CD4-positive, alpha-beta T cell treated with Interferon gamma for 1 hour (primary cell): ENCODE measurements around the gene ARMH1.
A peak's percentile ranks its signal among the peaks of the same experiment; 100 is the strongest.

Source experiments
- DNase-seq: peaks from one replicate; pipeline ENCODE4 v3.0.0-alpha.2; 2020

ARMH1 gene

DNA sequence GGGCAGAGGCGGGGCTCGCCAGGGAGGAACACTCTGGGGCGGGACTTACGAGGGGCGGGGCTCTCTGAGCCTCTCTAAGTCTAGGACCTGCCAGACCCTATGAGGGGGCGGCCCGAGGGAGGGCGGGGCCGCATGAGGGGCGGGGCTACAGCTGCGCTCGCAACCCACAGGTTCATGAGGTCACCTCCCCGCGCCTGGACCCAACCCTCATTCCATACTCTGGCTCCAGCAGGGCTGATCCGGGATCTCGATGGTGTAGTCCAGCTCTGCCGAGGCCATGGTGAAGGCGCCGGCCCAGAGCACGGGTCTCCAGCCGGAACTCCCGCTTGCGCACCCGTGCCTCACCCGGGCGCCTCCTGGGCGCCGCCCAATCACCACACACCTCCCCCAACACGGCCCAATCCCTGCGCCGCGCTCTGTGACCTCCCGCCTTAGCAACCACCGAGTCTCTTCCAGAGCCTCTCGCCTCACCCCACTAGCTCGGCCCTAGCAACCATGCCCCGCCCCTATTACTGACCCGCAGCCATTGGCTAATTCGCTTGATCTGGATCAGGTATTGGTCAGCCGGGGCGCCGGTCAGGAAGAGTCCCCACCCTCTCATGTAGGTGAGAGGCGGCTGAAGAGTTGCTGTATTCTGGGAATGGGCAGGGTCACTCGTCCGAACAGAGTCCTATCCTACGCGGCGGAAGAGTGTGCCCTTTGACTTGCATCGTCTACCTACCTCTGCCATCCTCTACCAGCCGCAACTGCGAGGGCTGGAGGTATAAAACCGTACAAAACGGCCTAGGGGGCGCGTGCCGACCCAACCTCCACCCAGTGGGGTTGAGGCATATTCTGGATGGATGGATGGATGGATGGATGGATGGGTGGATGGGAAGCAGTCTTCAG, at the start of gene ARMH1, which contains the start of gene TMEM53:
ARMH1 (plus strand) TSS at position 602 of the 888 bp plus-strand sequence. CDS start 14,984 bp downstream, outside the sequence.
TMEM53 (minus strand) TSS at position 369 of the 888 bp plus-strand sequence; CDS start at position 279, 90 bp downstream.
- DNase-seq: peak; percentile 99

DNA sequence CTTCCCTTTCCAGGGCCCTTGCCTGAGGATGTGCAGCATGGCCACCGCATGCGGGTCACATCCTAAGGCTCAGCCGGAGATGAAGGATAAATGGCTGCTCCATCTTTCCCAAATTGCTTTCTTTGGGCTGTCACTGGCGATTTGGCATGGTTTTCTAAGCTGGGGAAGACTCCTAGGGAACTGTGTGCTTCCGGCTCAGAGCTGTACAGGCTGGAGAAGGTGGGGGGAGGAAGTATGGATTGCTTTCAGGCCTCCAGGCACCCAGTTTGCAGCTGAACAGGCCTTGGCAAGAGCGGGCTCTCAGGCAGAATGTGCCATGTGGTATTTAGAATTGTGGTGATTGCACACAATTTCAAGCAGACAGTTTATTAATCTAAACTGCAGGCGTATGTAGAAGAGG, 49.2 kb upstream of the ARMH1 start:
- no peak for DNase-seq

GRCh38 chr1:44628962-44629756, 45.4 kb upstream of the ARMH1 start:
- no peak for DNase-seq

DNA sequence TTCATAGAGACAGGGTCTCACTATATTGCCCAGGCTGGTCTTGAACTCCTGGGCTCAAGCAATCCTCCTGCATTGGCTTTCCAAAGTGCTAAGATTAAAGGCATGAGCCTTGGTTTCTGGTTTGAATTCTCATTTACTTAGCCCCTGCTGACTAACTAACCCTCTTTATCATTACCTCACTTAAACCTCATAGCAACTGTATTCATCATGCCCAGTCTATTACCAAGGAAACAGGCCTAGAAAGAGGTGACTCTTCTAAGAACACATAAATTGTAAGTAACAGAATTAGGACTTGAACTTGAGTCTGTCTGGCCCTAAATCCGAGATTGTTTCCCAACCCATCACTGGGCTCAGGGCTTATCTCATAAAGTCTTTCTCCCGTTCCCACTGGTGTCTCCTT, 44.4 kb upstream of the ARMH1 start:
- no peak for DNase-seq

DNA sequence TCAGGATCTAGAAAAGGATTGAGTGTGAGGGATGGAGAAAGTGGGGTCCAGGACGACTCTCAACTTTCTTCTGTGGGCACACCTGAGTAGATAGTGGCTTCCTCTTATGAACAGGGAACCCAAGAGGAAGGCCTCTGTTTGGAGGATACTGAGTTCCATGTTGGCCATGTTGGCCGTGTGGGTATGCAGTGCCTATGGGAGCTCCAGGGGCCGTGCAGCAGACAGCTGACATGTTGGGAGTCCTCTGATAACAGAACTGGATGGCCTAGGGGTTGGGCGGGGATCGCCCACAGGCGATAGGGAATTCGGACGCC, 43.2 kb upstream of the ARMH1 start:
- DNase-seq: no peak

DNA sequence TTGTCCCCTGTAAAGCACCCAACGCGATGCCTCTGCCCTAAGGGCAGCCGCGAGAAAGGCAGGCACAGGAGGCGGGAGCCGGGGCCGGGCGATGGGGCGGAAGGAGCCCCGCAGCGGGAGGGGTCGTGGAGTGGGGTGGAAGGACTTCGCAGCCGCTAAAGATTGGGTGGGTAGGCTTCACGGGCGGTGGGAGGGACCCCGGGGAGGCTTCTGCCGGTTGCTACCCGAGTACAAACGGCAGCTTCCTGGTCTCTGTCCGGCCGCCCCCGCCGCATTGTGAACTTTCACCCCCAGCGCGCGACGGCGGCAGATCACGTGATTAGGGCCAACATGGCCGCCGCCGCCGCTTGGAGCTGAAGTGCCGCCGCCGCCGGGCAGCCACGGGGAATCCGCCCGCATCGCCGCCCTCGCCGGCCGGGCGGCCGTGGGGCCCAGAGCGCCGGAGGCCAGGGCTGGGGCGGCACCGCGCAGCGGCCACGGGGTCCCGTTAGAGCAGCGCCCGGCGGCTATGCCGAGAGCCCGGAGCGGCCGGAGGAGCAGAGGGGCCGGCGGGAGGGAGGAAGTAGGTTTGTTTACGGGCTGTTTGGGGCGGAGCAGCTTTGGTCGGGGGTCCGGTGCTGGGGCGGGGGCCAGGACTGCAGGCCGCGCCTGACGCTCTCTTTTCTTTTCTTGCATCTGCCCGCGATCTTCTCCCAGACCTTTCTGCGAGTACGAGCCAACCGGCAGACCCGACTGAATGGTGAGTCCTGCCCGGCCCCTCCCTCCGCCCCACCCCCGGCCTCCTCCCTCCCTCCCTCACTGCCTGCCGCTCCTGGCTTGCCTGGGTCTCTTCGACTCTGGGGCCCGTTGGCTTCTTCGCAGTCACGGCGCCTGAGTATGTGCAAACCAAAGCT, 42.6 kb upstream of the ARMH1 start:
- peak; percentile 86 for DNase-seq

DNA sequence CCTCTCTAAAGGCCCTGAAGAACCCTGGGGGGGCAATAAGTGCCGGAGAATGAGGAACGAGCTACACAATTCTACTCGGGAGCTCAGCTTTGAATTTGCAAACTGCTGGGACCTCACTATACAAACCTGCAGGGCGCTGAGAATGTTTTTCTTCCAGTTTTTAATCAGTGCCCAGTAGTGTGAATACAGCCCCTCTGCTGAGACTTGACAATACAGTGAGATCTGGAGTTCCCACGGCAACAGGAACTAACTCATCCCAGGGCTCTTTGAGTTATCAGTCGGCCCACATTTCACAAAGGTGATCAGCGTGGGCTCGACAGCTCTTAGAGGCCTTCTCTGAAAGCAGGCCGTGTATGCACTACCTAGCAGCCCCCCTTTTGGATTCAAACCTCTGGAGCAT, 41.9 kb upstream of the ARMH1 start:
- no peak for DNase-seq

DNA sequence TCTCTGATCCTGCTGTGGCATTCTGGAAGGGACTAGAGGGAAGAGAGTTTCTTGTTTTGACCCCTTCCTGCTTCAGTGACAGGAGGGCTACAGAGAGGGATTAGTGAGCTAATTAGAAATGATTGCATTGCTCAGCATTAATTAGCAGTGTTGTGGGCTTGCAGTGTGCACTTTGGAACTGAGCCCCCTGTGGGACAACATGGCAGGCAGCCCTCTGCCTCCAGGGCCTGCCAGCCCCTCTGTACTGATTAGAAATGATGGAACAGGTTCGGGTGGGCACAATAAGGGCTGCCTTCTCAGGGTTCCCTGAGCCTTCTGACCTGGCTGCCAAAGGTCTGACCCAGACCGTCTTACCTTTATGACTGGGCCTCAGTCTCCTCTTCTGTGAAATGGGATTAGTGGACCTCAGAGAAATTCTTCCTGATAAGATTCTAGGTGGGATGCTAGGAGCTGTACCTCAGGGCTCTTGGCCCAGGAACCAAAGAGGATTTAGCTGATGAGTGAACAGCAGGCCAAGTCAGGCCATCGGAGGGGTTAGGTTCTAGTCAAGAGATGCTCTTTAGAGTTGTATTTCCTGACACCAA, 39.8 kb upstream of the ARMH1 start:
- DNase-seq: no peak

GRCh38 chr1:44635439-44635838, 39.1 kb upstream of the ARMH1 start:
- no peak for DNase-seq

DNA sequence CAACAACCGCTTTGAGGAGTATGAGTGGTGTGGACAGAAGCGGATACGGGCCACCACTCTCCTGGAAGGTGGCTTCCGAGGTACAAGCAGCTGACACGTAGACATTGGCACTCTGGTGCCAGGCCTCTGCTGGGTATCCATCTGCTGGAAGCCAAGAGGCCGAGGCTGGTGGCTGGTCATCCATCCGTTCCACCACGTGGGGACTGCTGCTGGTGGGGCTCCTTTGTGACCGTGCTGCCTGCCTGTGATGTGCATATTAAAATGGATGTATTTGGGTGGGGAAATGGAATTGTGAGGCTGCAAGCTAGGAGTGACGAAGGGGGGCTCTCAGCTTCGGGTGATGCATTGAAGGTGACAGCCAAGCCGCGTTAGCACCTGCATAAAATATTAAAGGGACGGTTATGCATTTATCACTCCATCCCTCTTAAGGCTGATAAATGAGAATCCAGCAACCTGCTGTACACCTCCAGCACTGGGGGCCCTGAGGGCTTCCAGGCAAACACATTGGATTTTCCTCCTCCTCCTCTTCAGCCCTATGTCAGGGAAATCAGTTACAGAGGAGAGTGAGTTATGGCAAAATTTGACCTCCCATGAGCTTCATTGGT, 38.3 kb upstream of the ARMH1 start:
- DNase-seq: no peak

DNA sequence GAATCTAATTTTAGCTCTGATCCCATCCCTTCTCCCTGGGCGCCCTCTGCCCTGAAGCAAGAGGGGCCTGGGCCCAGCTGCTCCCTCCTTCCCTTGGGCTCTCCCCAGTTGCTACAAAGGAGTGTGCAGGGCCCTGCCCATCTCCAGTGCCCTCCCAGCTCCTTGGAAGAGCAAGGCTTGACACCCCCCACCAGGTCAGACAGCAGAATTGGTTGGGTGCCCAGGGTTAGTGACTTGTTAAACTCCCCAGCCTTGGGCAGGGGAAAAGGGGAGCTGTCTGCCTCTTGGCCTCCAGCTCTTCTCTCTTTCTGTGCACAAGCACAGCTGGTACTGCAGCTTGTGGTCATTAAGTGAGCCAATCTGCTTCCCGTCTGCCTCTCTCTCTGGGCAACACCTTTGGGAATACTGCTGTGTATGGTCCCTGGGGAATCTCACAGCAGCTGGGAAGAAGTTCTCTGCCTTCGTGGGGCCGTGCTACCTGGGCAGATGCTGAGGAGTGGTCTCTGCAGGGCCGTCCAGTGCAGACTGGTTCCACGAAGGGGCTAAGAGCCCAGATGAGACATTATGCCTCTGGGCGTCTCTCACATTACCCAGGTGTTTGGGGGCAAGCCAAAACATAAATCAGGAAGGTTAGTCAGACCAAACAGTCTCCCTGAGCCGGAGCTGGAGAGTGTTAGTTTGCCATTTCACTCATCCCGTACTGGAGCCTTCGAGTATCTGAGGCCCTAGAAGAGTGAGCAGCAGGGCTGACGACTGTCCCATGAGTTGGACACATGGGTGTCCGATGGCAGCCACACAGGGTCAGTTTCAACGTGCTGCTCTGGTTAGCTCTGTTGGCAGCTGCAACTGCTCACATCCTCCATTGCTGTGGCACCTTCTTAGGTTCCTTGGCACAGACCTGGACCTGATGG, 37.6 kb upstream of the ARMH1 start:
- no peak for DNase-seq

- DNase-seq: no peak
Measured at GRCh38 chr1:44637702-44638411, 36.7 kb upstream of the ARMH1 start.

- no peak for DNase-seq
Measured at GRCh38 chr1:44640200-44640853, 34.2 kb upstream of the ARMH1 start.

DNA sequence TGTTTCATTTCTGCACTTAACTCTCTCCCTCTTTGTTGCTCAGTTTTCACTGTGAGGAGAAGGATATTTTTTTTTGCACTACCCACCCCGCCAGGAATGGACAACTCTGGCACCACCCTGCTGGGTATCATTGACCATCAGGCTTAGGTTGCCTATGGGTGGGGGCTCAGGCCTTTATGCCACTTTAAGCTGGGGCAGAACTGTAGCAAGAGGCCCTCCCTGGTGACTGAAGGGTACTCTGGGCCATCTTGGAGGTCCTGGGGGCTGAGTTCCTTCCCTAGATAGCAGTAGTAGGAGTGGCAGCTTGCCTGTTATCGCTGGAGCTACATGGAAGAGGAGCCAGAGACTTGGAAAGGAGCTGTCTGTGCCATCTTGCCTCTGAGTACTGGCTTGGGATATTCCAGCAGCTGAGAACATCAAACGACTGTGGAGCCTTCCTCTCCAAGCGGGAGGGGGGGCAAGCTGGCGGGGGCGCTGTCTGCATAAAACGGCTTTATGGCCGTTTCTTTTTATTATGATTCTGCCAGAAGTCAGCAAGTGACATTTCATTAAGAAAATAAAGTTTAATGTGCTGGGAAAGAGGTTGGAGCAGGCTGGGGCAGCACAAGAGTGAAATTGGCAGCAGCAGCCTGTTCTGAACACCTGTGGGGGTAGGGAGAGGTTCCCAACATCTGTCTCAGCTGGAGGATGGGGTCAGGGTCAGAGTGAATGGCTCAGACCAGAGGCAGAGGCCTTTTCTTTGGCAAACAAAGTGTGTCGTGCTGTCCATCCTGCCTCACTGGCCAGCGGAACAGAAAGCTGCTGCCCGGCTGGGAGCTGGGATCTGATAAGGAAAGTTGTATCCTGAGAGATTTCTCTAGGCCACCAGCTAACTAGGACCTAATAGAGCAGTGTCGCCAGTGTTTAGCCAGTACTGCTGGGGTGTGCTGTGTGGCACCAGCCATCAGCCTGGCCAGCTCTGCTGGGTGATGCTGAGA, 33.1 kb upstream of the ARMH1 start:
- DNase-seq: no peak

GRCh38 chr1:44642255-44642654, 32.3 kb upstream of the ARMH1 start:
- DNase-seq: no peak

GRCh38 chr1:44642925-44643324, 31.6 kb upstream of the ARMH1 start:
- no peak for DNase-seq

GRCh38 chr1:44643721-44644334, 30.7 kb upstream of the ARMH1 start:
- no peak for DNase-seq

DNA sequence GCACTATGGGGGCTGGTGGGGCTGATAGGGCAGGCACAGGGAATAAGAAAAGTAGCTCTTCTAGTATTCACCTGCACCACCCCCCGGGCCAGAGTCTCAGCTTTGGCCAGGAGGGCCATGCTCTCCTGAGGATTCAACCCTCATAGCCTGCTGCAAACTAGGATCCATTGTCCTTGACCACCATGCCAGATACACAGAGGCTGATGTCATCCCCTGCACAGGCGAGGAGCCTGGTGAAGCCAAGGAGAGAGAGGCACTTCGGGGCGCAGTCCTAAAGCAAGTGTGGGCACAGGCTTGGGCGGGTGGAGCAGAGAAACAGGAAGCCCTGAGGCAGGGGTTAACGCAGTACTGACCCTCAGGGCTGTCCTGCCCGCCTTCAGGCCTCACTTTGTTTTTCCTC, 29.7 kb upstream of the ARMH1 start:
- DNase-seq: no peak
